ENCODE results near the gene RIT1.

The RIT1 gene

DNA sequence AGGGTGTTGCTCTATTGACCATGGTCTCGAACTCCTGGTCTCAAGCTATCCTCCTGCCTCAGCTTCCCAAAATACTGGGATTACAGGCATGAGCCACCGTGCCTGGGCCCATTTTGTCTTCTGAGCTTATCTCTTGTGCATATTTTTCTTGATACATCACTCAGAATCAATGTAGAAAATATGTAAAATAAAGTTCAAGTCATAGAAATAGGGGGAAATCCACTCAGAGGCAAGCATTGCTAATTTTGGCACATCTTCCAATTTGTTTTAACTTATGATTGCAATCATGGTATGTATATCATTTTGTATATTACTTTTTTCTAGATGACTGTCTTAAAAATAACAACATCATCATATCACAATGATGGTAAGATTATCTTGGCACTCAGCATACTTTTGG is 21.6 kb downstream of the RIT1 start:
- DNase-seq = no peak

DNA sequence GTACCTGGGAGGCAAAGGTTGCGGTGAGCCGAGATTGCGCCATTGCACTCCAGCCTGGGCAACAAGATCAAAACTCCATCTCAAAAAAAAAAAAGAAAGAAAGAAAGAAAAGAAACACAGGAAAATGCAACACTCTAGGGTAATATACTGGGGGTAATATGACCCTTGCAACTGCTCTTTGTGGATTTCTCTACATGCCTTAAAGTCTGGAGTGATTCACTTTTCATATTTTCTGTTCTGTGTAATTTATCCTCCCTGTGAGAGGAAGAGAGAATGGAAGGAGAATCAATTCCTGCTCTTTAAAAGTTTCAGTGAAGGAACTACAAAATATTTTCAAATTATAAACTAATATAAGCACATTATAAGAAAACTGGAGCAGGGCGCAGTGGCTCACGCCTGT is 22.7 kb downstream of the RIT1 start:
- no peak for DNase-seq

DNA sequence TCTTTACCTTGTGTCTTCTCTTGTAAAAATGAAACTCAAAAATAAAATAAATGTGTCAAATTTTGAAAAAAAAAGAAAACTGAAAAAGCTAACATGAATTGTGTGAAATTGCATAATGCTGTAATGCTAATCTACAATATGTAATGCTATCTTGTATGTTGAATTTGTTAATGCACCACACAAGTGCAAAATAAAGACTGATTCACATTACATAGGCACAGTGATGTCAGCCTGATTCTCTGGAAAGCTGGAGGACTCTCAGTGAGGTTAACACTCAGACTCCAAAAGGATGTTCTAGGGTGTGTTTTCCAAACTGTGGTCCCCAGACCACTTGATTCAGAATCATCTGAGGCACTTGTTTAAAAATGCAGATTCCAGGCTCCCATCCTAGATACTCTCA is 26.2 kb downstream of the RIT1 start:
- DNase-seq = no peak

DNA sequence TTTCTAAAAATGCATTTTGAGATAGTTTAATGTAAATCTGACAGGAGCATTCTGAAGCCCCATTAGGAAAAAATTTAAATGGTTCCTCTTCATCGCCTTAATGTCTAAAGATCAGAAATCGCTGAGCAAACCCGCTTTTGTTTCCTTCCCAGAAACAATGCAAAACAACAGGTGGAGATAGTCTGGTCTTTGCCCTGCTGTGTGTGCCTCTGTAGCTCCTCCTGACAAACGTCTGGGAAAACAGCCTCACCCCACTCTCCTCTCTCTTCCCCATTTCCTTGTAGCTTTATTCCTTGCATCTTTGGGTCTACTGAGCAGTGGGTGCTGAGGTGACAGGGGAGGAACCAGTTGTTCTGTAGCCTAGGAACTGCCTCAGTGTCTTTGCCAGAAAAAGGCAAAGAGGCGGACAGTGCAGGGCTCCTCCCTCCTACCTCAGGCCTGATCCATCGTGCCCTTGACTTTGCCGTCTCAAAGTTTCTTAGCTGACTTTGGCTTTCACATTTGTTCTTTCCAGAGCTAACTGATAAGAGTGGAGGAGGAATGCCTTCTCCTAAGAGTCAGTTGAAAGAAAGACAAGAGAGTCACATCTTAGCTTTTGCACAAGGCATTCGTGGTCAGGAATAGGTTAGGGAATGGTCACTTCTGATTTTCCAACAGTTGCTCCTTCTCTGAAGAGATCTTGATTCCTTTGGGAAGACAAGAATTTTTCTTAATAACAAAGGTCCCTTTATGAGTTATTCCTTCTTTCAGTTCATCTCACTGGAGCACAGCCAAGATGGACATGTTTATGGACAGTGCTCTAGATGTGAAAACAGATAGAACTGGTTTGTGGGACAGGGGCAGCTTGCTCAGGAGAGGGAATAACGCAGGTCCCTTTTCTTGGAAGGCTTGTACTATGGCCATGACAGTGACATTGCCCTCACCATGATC is 26.9 kb downstream of the RIT1 start:
- no peak for DNase-seq

DNA sequence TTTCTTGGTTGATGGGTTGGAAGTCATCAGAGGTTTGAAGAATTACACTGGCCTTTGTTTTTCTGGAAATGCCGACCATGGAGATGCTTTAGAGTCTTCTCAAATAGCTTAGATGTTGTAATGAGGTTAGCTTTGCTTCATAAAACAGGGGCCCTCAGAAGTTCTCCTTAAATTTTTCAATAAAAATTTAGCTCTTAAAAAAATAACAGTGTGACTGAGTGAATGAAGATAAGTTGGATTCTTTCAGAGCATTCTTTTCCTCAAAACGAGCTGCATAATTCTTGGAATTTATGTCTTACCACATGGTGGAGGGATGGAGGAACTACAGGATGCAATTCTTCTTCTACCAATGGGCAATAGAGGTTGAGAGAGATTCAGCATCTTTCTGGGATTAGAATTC is 28.4 kb downstream of the RIT1 start:
- no peak for DNase-seq

GRCh38 chr1:155882235-155882634 is 28.9 kb downstream of the RIT1 start:
- no peak for DNase-seq

- DNase-seq = no peak
These were observed 30.2 kb downstream of the RIT1 start for GRCh38 chr1:155880950-155881349.

DNA sequence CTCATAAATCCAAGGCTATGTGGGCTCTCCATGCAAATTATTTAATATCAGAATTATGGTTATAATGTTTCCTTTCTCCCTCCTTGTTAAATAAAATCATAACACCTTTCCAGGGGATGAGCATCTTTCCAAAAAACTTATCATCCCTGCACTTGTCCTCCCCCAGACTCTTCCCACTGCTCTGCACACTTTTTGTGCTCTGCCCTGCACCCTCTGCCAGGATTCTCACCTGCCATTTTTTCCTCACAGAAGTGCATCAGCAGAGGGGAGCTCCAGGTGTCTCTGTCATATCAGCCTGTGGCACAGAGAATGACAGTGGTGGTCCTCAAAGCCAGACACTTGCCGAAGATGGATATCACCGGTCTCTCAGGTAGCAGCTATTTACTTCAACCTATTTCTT is 30.9 kb downstream of the RIT1 start:
- no peak for DNase-seq

DNA sequence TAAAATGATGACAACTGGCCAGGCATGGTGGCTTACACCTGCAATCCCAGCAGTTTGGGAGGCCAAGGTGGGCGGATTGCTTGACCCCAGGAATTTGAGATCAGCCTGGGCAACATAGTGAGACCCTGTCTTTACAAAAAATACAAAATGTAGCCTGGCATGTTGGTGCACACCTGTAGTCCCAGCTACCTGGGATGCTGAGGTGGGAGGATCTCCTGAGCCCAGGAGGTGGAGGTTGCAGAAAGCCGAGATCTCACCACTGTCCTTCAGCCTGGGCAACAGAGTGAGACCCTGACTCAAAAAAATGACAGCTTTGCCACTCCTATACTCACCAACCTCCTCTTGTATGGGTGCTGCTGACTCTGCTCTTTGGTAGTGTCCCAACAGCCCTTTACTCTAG is 33.2 kb downstream of the RIT1 start:
- DNase-seq = no peak

GRCh38 chr1:155873860-155874259 is 37.3 kb downstream of the RIT1 start:
- no peak for DNase-seq

DNA sequence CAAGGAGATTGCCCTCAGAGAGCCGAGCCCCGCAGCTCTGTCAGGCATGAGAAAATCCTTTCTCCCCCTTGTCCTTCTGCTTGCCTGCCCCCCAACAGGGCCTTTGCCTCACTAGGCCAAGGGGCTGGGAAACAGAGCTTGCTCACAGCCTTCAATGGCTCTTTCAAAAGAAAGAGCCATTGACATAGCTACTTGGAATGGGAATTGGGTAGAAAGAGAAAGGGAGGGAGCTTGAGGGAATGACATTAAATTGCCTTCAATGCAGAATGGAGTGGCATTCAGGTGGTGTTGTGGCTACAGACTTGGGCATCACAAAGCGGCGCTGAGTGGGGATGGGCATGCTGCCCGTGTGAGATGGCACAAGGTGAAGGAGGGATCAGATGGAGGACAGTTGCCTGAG is 38.6 kb downstream of the RIT1 start:
- DNase-seq = no peak

DNA sequence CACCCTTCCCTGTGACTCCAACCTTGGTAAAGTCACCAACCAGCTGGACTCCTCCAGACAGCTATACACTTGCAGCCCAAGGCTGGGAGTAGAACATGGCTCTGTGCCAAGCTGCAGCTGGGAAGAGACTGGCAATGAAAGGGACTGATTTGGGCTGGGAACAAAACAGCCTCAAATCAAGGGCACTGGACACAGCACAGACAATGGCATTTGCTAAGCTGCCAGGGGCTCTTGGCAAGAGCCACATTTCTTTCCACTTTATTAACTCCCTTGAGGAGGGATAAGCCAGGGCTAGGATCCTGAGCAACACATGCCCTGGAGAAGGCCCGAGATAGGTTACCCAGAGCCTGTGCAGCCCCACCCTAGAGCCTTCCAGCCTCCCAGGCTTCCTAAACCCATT is 39.8 kb downstream of the RIT1 start:
- no peak for DNase-seq

- DNase-seq = no peak
These were observed 43.4 kb downstream of the RIT1 start for GRCh38 chr1:155867766-155868165.

- DNase-seq = no peak
These were observed 46.8 kb downstream of the RIT1 start for GRCh38 chr1:155864393-155864792.

GRCh38 chr1:155861896-155862295 is 49.3 kb downstream of the RIT1 start:
- DNase-seq = no peak

DNA sequence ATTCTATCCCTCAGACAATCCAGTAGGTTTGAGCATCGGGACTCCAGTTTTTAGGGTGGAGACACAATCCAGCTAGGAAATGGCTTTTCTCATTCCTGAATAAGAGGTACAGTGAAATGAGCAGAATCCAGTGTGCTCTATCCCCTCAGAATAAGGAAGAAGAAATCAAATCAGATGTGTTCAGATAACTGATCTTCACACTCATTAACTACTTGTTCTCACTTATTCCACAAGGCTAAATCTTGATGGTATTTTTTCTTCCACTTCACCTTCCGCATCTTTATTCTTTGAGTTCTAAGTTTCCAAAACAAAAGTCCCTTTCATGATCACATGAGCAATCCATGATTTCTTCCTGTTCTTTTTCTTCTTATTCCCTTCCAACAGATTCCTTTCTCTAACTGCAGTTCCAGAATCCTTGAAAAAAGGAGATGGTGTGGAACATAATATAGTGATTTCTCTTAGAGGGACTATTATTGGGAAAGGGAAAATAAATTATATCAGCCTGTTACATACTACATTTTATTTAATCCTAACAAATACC is 50.1 kb downstream of the RIT1 start:
- DNase-seq = no peak

DNA sequence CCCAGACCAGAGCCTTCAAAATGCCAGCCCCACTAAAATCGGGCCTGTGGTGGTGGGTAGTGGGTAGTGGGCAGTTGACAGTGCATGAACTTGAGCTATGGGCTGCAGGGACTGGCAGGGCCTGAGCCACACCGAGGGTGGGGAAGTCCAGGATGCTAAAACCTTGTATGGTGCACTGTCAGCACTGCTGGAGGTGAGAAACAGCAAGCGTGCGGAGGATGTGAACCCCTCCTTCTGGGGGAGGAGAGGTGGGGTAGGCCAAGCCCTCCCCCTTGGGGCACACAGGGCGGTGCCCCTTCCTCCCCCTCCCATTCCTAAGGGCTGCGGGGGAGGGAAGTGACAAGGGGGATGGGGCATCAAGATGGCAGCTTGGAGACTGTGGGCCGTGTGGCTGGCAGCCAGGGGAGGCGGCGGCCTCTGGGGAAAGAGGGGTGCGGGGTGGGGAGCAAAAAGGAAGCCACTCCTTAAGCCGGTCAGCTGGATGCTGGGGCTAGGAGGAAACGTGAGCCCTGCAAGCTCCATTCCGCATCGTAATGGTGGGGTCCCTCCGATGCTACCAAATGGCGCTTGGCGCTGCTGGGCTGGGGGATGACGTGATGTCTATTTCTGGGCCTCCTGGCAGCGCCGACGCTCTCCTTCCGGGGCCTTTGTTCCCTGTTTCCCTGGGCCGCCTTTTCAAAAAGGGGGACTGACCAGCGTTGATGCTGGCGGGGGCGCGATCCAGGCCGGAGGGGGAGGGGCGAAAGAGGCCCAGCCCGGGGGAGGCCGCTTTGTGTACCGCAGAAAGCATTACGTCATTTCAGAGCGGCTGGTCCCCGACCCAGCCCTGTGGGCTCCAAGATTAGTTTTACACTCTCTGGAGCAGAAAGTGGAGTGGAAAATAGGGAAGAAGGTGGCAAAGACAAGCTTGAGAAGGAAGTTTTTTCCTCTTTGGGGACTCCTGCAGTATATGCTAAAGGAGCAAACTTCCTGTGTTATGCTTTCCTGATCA is 51.0 kb downstream of the RIT1 start:
- peak; percentile 87 for DNase-seq

- peak; percentile 96 for DNase-seq
These were observed 51.8 kb downstream of the RIT1 start, which contains the start of gene SYT11 for GRCh38 chr1:155859234-155859829. Gene SYT11 (plus strand): TSS chr1:155859567. CDS start chr1:155859762, 195 bp downstream.

DNA sequence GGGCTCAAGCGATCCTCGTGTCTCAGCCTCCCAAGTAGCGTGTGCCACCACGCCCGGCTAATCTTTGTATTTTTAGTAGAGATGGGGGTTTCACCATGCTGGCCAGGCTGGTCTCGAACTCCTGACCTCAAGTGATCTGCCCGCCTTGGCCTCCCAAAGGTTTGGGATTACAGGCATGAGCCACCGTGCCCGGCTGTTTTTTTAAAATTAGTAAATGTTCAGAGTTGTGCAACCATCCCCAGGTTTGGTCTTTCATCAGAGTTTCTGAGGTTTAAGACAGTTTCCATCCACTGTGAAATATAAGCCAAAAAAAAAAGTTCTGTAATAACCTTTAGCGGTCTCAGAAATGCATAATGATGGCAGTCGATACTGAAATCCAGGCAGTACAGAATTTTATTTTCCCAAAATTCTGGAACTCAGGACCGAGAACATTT is 52.3 kb downstream of the RIT1 start:
- DNase-seq = no peak

- DNase-seq = peak; percentile 93
These were observed 53.9 kb downstream of the RIT1 start, which contains the start of gene GON4L for GRCh38 chr1:155856975-155857930. Gene GON4L (minus strand): TSS chr1:155857214. CDS start chr1:155853780, 3,434 bp downstream.

- DNase-seq = no peak
These were observed 54.7 kb downstream of the RIT1 start for GRCh38 chr1:155856257-155856974.

Measured in CD4-positive, alpha-beta T cell treated with Interleukin-21 for 1 hour (primary cell).